Activated CD4-positive, alpha-beta memory T cell treated with anti-CD3 and anti-CD28 coated beads, Interleukin-2, amount 10 ng/mL, durations not matched to agents 7 days and 5 days (primary cell): ENCODE measurements around the gene SUPT5H. TPM values are rescaled to one million over a fixed set of nuclear protein-coding genes. Genes with fewer than 3 reads are reported as not detected.

Experiments used
- CTCF ChIA-PET: fragments of 350-600 bp; sonication (Branson Sonifier 250); formaldehyde crosslinking; loops from one replicate; lab custom pipeline; 2021; ENCODE audit warnings: antibody characterized with exemption, inconsistent platforms; lab: Charles Lee
- POLR2A ChIA-PET: fragments of 350-600 bp; sonication (Branson Sonifier 250); formaldehyde crosslinking; loops from one replicate; lab custom pipeline; 2021; ENCODE audit warnings: antibody characterized with exemption; lab: Charles Lee
- DNase-seq: peaks from one replicate; pipeline ENCODE4 v3.0.0-alpha.2; 2020
- H3K27ac Mint-ChIP-seq: one replicate; pipeline ENCODE4 v1.8.0; 2021; ENCODE audit warnings: mild to moderate bottlenecking, mixed read lengths
- H3K27me3 Mint-ChIP-seq: one replicate; pipeline ENCODE4 v1.8.0; 2021; ENCODE audit warnings: mixed read lengths
- H3K36me3 Mint-ChIP-seq: one replicate; pipeline ENCODE4 v1.8.0; 2021; ENCODE audit warnings: low read depth, mixed read lengths
- H3K4me1 Mint-ChIP-seq: one replicate; pipeline ENCODE4 v1.8.0; 2021; ENCODE audit warnings: mixed read lengths
- H3K4me3 Mint-ChIP-seq: one replicate; pipeline ENCODE4 v1.8.0; 2021; ENCODE audit warnings: mild to moderate bottlenecking, mixed read lengths
- H3K9me3 Mint-ChIP-seq: one replicate; pipeline ENCODE4 v1.8.0; 2021; ENCODE audit warnings: mixed read lengths
- total RNA-seq, 2 experiments: library from RNA; stranded (reverse); gene quantifications; one replicate each; pipeline ENCODE4 v1.2.3, GENCODE V29; 2021

The SUPT5H gene
- total RNA-seq, 2 experiments from 2014 or later, result 153 to 159 TPM

DNA sequence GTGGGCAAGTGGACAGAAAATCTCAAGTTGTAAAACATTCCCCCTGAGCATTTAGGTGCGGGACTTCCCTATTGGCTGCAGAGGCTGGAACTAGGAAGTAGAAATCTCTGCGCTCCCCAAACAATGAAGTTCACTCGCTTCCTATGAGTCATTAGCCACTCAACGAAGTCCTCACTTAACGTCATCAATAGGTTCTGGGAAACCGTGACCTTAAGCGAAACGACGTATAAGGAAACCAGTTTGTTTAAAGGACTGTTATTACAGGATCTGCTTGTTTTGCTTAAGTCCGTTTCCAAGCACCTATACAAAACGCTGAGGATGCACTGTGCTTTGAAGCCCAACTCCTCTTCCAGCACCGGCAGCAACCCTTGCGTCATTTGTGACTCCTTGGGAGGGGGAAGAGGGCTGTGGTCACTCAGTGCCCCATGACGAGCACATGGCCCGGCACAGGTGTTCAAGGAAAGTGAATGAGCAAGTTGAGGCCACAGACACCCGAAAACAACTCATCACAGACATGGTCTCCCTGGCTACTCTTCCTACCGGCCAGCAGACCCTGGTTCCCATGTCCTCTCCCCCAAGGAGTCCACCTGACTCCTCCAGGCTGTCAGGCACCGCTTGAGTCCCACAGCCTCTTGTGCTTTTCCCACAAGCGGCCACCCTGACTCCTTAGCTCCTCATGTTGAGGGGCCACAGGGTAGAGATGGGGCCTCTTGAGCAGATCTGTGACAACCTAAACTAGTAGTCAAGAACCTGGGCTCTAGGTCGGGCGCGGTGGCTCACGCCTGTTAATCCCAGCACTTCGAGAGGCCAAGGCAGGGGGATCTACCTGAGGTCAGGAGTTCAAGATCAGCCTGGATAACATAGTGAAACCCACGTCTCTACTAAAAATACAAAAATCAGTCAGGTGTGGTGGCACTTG lies 14.4 kb upstream of the SUPT5H start:
- peak; percentile 86 for DNase-seq
- peaks cover 55% of the 10 kb centered on the region for H3K4me1 Mint-ChIP-seq
- CTCF ChIA-PET, result no interaction called here
- POLR2A ChIA-PET, result interaction anchor here (1.2 to 6.8 kb wide), 3 partner anchors 14 to 90 kb away, joined by 3 to 157 read pairs (median 5); partner anchors contain the start of genes SUPT5H and ZFP36
- no peaks in the 10 kb centered on the region for H3K27me3 Mint-ChIP-seq
- peak overlapping the region; percentile 61 for H3K4me3 Mint-ChIP-seq
- peaks cover 46% of the 10 kb centered on the region for H3K36me3 Mint-ChIP-seq
- no peaks in the 10 kb centered on the region for H3K9me3 Mint-ChIP-seq
- peak overlapping the region; percentile 97 for H3K27ac Mint-ChIP-seq

- peaks cover 67% of the 10 kb centered on the region for H3K4me1 Mint-ChIP-seq
- ChIA-PET CTCF (interaction anchor here (1.1 kb wide), 1 partner anchor 34 kb away, joined by 3 read pairs; no protein-coding TSS in a partner anchor), POLR2A (interaction anchor here (0.9 to 6.8 kb wide), 8 partner anchors 13 to 97 kb away, joined by 3 to 157 read pairs (median 4); partner anchors contain the start of genes GMFG, MED29, SAMD4B and ZFP36)
- H3K27ac Mint-ChIP-seq, result peak overlapping the region; percentile 98
- no peak overlapping the region for H3K4me3 Mint-ChIP-seq
- peaks cover 45% of the 10 kb centered on the region for H3K36me3 Mint-ChIP-seq
- H3K9me3 Mint-ChIP-seq, result no peaks in the 10 kb centered on the region
- no peak for DNase-seq
- no peaks in the 10 kb centered on the region for H3K27me3 Mint-ChIP-seq
Measured at GRCh38 chr19:39432677-39433025, 12.7 kb upstream of the SUPT5H start.

GRCh38 chr19:39433480-39434079 lies 11.8 kb upstream of the SUPT5H start:
- POLR2A ChIA-PET, result interaction anchor here (1.1 to 6.8 kb wide), 7 partner anchors 12 to 98 kb away, joined by 3 to 157 read pairs (median 13); partner anchors contain the start of genes GMFG, MED29, PAF1 and SUPT5H
- CTCF ChIA-PET, result interaction anchor here (0.7 to 0.9 kb wide), 2 partner anchors 22 to 35 kb away, joined by 3 read pairs; no protein-coding TSS in a partner anchor
- DNase-seq, result no peak
- Mint-ChIP-seq H3K36me3 (peaks cover 45% of the 10 kb centered on the region), H3K27ac (peak overlapping the region; percentile 98), H3K4me3 (peak overlapping the region; percentile 99), H3K4me1 (peaks cover 67% of the 10 kb centered on the region), H3K9me3 (no peaks in the 10 kb centered on the region), H3K27me3 (no peaks in the 10 kb centered on the region)

GRCh38 chr19:39434123-39435076 lies 11.0 kb upstream of the SUPT5H start:
- Mint-ChIP-seq H3K36me3 (peaks cover 45% of the 10 kb centered on the region), H3K4me1 (peaks cover 65% of the 10 kb centered on the region)

DNA sequence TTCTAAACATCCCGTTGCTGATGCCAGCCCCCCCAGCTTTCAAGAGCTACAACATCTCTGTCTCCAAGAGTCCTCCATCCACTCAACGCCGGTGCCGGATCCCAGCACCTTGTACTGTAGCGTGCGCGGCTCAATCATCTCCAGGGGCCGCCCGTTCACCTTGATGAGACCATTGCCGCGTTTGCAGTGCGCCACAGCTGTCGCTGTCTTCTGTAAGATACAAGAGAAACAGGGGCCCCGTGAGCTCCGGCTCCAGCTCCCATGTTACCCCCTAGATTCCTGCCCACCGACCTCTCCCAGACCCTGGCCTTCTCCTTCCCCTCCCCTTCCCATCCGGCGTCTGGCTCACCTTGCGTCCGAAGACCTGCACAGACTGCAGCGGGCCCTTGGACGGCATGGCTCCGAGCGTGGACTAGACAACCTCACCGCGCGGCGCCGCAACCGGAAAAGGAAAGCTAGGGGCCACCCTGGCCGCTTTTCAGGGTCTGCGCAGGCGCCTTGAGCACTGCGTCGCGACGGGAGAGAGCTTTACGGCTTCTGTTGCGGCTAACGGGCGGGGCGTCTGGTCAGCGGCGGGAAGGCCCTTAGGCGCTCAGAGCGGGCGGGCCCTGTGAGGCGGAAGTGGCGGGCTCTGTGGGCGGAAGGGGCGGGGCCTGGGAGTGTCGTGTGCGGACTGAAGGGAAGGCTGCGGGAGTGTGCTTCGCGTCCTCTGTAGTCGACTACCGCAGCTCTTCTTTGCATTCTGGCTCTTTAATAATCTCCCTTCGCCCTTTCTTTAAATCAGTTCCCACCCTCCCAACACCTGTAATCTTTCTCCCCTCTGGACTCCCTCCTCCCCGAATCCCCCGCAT lies 9.7 kb upstream of the SUPT5H start, which contains the start of gene RPS16:
Gene RPS16, minus strand, starts transcription at position 451 of the 851 bp plus-strand sequence. Its CDS starts 54 bp downstream, at position 397.
- DNase-seq, result peak; percentile 99
- Mint-ChIP-seq H3K27me3 (no peaks in the 10 kb centered on the region), H3K9me3 (no peaks in the 10 kb centered on the region), H3K27ac (peak within 1 kb of the TSS; percentile 98), H3K36me3 (peaks cover 44% of the 10 kb centered on the region), H3K4me3 (peak within 1 kb of the TSS; percentile 99), H3K4me1 (peaks cover 64% of the 10 kb centered on the region)
- CTCF ChIA-PET, result interaction anchor here (0.6 to 1.9 kb wide), 17 partner anchors 9 to 535 kb away, joined by 3 to 25 read pairs (median 5); partner anchors contain the start of genes EID2B, GMFG, MED29 and PAF1
- POLR2A ChIA-PET, result interaction anchor here (0.6 to 6.8 kb wide), 46 partner anchors 9 to 1829 kb away, joined by 3 to 157 read pairs (median 5); partner anchors contain the start of genes ACTN4, EID2, EID2B and GMFG

More at GRCh38 chr19:39434123-39435076, 11.0 kb upstream of the SUPT5H start:
- no peaks in the 10 kb centered on the region for H3K27me3 Mint-ChIP-seq
- no peaks in the 10 kb centered on the region for H3K9me3 Mint-ChIP-seq
- peak overlapping the region; percentile 99 for H3K4me3 Mint-ChIP-seq
- POLR2A ChIA-PET, result interaction anchor here (1.0 to 6.8 kb wide), 20 partner anchors 8 to 222 kb away, joined by 3 to 157 read pairs (median 14); partner anchors contain the start of genes EID2B, GMFG, MED29 and PAF1
- no peak for DNase-seq
- H3K27ac Mint-ChIP-seq, result peak overlapping the region; percentile 98
- CTCF ChIA-PET, result interaction anchor here (0.6 to 1.9 kb wide), 14 partner anchors 11 to 536 kb away, joined by 3 to 25 read pairs (median 8); partner anchors contain the start of genes EID2B, GMFG, MED29 and PAF1

DNA sequence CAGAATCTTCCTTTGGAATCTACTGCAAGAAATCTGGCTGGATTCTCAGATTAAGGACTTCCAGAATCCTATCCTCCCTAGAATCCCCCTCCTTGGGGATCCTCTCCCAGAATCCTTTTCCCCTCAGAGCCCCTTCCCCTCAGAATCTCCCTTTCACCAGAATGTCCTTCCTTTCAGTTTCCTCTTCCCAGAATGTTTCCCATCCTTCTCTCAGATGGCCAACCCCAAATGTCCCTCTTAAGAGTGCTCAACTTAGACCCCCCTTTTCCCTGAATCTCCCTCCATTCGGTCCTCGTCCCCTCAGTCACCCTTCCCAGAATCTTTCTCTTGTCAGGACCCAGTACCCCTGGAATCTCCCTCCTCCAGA lies 9.0 kb upstream of the SUPT5H start:
- Mint-ChIP-seq H3K4me1 (peaks cover 61% of the 10 kb centered on the region), H3K27ac (peak overlapping the region; percentile 98)

GRCh38 chr19:39438270-39438934 lies 7.0 kb upstream of the SUPT5H start:
- H3K27ac Mint-ChIP-seq, result no peak overlapping the region
- no peaks in the 10 kb centered on the region for H3K9me3 Mint-ChIP-seq
- peaks cover 43% of the 10 kb centered on the region for H3K4me1 Mint-ChIP-seq
- DNase-seq, result no peak
- ChIA-PET POLR2A (interaction anchor here (1.0 kb wide), 2 partner anchors 31 to 42 kb away, joined by 3 read pairs; partner anchors contain the start of gene TIMM50), CTCF (interaction anchor here (0.6 to 4.6 kb wide), 6 partner anchors 36 to 917 kb away, joined by 3 to 61 read pairs (median 4); partner anchors contain the start of gene EID2B)
- H3K27me3 Mint-ChIP-seq, result no peaks in the 10 kb centered on the region
- no peak overlapping the region for H3K4me3 Mint-ChIP-seq
- peaks cover 26% of the 10 kb centered on the region for H3K36me3 Mint-ChIP-seq

More for the DNA sequence above, 9.0 kb upstream of the SUPT5H start:
- no peaks in the 10 kb centered on the region for H3K9me3 Mint-ChIP-seq
- peaks cover 38% of the 10 kb centered on the region for H3K36me3 Mint-ChIP-seq
- no peaks in the 10 kb centered on the region for H3K27me3 Mint-ChIP-seq
- H3K4me3 Mint-ChIP-seq, result peak overlapping the region; percentile 99
- ChIA-PET CTCF (interaction anchor here (0.9 to 1.9 kb wide), 15 partner anchors 9 to 534 kb away, joined by 3 to 25 read pairs (median 6); partner anchors contain the start of genes EID2B, GMFG, MED29 and PAF1), POLR2A (interaction anchor here (0.6 to 6.8 kb wide), 45 partner anchors 9 to 1828 kb away, joined by 3 to 157 read pairs (median 5); partner anchors contain the start of genes ACTN4, EID2, EID2B and GMFG)
- DNase-seq, result no peak

GRCh38 chr19:39444598-39445195 lies 685 bp upstream of the SUPT5H start:
- peaks cover 49% of the 10 kb centered on the region for H3K4me1 Mint-ChIP-seq
- no peaks in the 10 kb centered on the region for H3K27me3 Mint-ChIP-seq
- H3K36me3 Mint-ChIP-seq, result peaks cover 35% of the 10 kb centered on the region
- POLR2A ChIA-PET, result interaction anchor here (0.7 to 5.4 kb wide), 31 partner anchors 9 to 1070 kb away, joined by 3 to 133 read pairs (median 4); partner anchors contain the start of genes DLL3, DYRK1B, EID2B and MED29
- CTCF ChIA-PET, result interaction anchor here (0.6 to 2.8 kb wide), 11 partner anchors 9 to 515 kb away, joined by 3 to 16 read pairs (median 4); partner anchors contain the start of gene RPS16
- H3K27ac Mint-ChIP-seq, result peak overlapping the region; percentile 94
- DNase-seq, result no peak
- H3K9me3 Mint-ChIP-seq, result no peaks in the 10 kb centered on the region
- peak overlapping the region; percentile 91 for H3K4me3 Mint-ChIP-seq

- Mint-ChIP-seq H3K36me3 (peaks cover 43% of the 10 kb centered on the region), H3K9me3 (no peaks in the 10 kb centered on the region), H3K27ac (peak overlapping the region; percentile 94), H3K27me3 (no peaks in the 10 kb centered on the region), H3K4me1 (peaks cover 52% of the 10 kb centered on the region), H3K4me3 (peak overlapping the region; percentile 91)
- no peak for DNase-seq
- ChIA-PET CTCF (interaction anchor here (0.5 to 2.8 kb wide), 5 partner anchors 28 to 686 kb away, joined by 3 to 12 read pairs (median 3); partner anchors contain the start of gene EID2B), POLR2A (interaction anchor here (1.0 to 5.4 kb wide), 10 partner anchors 11 to 172 kb away, joined by 3 to 133 read pairs (median 6); partner anchors contain the start of genes EID2B, MED29, PAF1 and RPS16)
Measured at GRCh38 chr19:39446365-39447084, 1.1 kb downstream of the SUPT5H start.
